ENCODE results near the gene ENPP1. TPM values are rescaled to one million over a fixed set of nuclear protein-coding genes. Genes with fewer than 3 reads are reported as not detected.

The ENPP1 gene
- total RNA-seq, 1 donor, result 16.3 TPM

- Histone ChIP-seq H2AFZ (ENCODE audit: low read length) (peak overlapping the region; percentile 66), H3K4me3 (ENCODE audit: insufficient read depth, low read length) (no peak overlapping the region), H3K36me3 (ENCODE audit: insufficient read depth, low read length) (no peaks in the 10 kb centered on the region), H3K79me2 (ENCODE audit: insufficient read depth, low read length) (no peaks in the 10 kb centered on the region), H3K27ac (ENCODE audit: low read depth, low read length) (no peak overlapping the region), H3K27me3 (ENCODE audit: insufficient read depth, low read length) (no peaks in the 10 kb centered on the region), H3K4me1 (ENCODE audit: insufficient read depth, low read length) (peaks cover 25% of the 10 kb centered on the region), H3K9me3 (ENCODE audit: low read depth, low read length) (no peaks in the 10 kb centered on the region), H4K20me1 (ENCODE audit: insufficient read depth, low read length) (no peaks in the 10 kb centered on the region), H3K4me2 (ENCODE audit: insufficient read depth, low read length) (peak overlapping the region; percentile 9)
- no peak for DNase-seq (ENCODE audit: insufficient read length, low spot score, missing footprints)
- TF ChIP-seq CTCF (IDR thresholded peaks at IDR 0.05; ENCODE audit: extremely low read depth, low read depth, low read length), result no peak
Measured at GRCh38 chr6:131917763-131918649, 110.2 kb downstream of the ENPP1 start.

- Histone ChIP-seq H3K27ac (ENCODE audit: low read depth, low read length) (no peak overlapping the region), H3K27me3 (ENCODE audit: insufficient read depth, low read length) (no peaks in the 10 kb centered on the region), H3K4me3 (ENCODE audit: insufficient read depth, low read length) (no peak overlapping the region), H4K20me1 (ENCODE audit: insufficient read depth, low read length) (no peaks in the 10 kb centered on the region), H3K4me1 (ENCODE audit: insufficient read depth, low read length) (peaks cover 25% of the 10 kb centered on the region), H3K36me3 (ENCODE audit: insufficient read depth, low read length) (no peaks in the 10 kb centered on the region), H3K79me2 (ENCODE audit: insufficient read depth, low read length) (no peaks in the 10 kb centered on the region), H3K4me2 (ENCODE audit: insufficient read depth, low read length) (no peak overlapping the region), H2AFZ (ENCODE audit: low read length) (no peak overlapping the region), H3K9me3 (ENCODE audit: low read depth, low read length) (peaks cover 5% of the 10 kb centered on the region)
- DNase-seq (ENCODE audit: insufficient read length, low spot score, missing footprints), result no peak
- TF ChIP-seq CTCF (IDR thresholded peaks at IDR 0.05; ENCODE audit: extremely low read depth, low read depth, low read length), result no peak
Measured at GRCh38 chr6:131918650-131919355, 111.0 kb downstream of the ENPP1 start.

- Histone ChIP-seq H3K79me2 (ENCODE audit: insufficient read depth, low read length) (no peaks in the 10 kb centered on the region), H3K27me3 (ENCODE audit: insufficient read depth, low read length) (no peaks in the 10 kb centered on the region), H3K27ac (ENCODE audit: low read depth, low read length) (no peak overlapping the region), H2AFZ (ENCODE audit: low read length) (no peak overlapping the region), H4K20me1 (ENCODE audit: insufficient read depth, low read length) (no peaks in the 10 kb centered on the region), H3K4me1 (ENCODE audit: insufficient read depth, low read length) (peaks cover 11% of the 10 kb centered on the region), H3K4me2 (ENCODE audit: insufficient read depth, low read length) (no peak overlapping the region), H3K4me3 (ENCODE audit: insufficient read depth, low read length) (no peak overlapping the region), H3K9me3 (ENCODE audit: low read depth, low read length) (peaks cover 5% of the 10 kb centered on the region), H3K36me3 (ENCODE audit: insufficient read depth, low read length) (no peaks in the 10 kb centered on the region)
- TF ChIP-seq CTCF (IDR thresholded peaks at IDR 0.05; ENCODE audit: extremely low read depth, low read depth, low read length), result no peak
- DNase-seq (ENCODE audit: insufficient read length, low spot score, missing footprints), result no peak
Measured at GRCh38 chr6:131920656-131921055, 112.8 kb downstream of the ENPP1 start.

- Histone ChIP-seq H3K27me3 (ENCODE audit: insufficient read depth, low read length) (no peaks in the 10 kb centered on the region), H4K20me1 (ENCODE audit: insufficient read depth, low read length) (no peaks in the 10 kb centered on the region), H3K4me3 (ENCODE audit: insufficient read depth, low read length) (no peak overlapping the region), H3K79me2 (ENCODE audit: insufficient read depth, low read length) (no peaks in the 10 kb centered on the region), H2AFZ (ENCODE audit: low read length) (no peak overlapping the region), H3K4me2 (ENCODE audit: insufficient read depth, low read length) (no peak overlapping the region), H3K9me3 (ENCODE audit: low read depth, low read length) (peaks cover 5% of the 10 kb centered on the region), H3K4me1 (ENCODE audit: insufficient read depth, low read length) (no peaks in the 10 kb centered on the region), H3K36me3 (ENCODE audit: insufficient read depth, low read length) (no peaks in the 10 kb centered on the region), H3K27ac (ENCODE audit: low read depth, low read length) (no peak overlapping the region)
- no peak for DNase-seq (ENCODE audit: insufficient read length, low spot score, missing footprints)
- TF ChIP-seq CTCF (IDR thresholded peaks at IDR 0.05; ENCODE audit: extremely low read depth, low read depth, low read length), result peak; percentile 67
Measured at GRCh38 chr6:131923356-131923755, 115.5 kb downstream of the ENPP1 start.
